HepG2 (cell line): ENCODE data around the gene KATNB1. TPM values are rescaled to one million over a fixed set of nuclear protein-coding genes. Genes with fewer than 3 reads are reported as not detected.

Source experiments
- ATAC-seq: fragments of 200-7000 bp; cut with Tn5 transposase; 3 replicates; pipeline ENCODE4 v1.9.1; 2020; ENCODE audit warnings: mild to moderate bottlenecking, moderate library complexity
- BruUV-seq: library from RNA; stranded (reverse); fragments of 400-500 nt; replicated peaks from 2 replicates; lab custom pipeline; 2021; lab: Mats Ljungman, UMichigan
- CTCF ChIA-PET: fragments of 300-600 bp; formaldehyde crosslinking; extraction: SDS; loops from one replicate; lab custom pipeline; 2021; ENCODE audit warnings: low total read pairs, inconsistent platforms, low intra/inter-chr PET ratio; lab: Yijun Ruan, JAX
- POLR2A ChIA-PET: fragments of 350-600 bp; sonication (Branson Sonifier 250); formaldehyde crosslinking; loops from one replicate; lab custom pipeline; 2020; ENCODE audit warnings: antibody characterized with exemption, inconsistent platforms; lab: Yijun Ruan, JAX
- DNase-seq: peaks from one replicate; pipeline ENCODE4 v3.0.0-alpha.2; 2015; ENCODE audit warnings: low spot score
- FAIRE-seq: peaks from 3 replicates; lab custom pipeline; 2011; peaks lifted over from hg19 to GRCh38; lab: Jason Lieb, UNC
- H2AFZ ChIP-seq: one replicate; pipeline ENCODE4 v1.6.1; 2011; ENCODE audit warnings: low read length, inconsistent platforms
- H3K27ac ChIP-seq: fragments of 300-600 bp; 3 replicates; pipeline ENCODE4 v1.8.0; 2011; ENCODE audit warnings: mixed run types, mild to moderate bottlenecking, mixed read lengths, low read length, inconsistent platforms; ENCODE audit not compliant: insufficient read depth; ENCODE audit errors: extremely low read length
- H3K27me3 ChIP-seq, 2 experiments: fragments of 200-600 bp in 1 of 2; 2 replicates in 1 of 2; 3 replicates in 1 of 2; pipeline versions ENCODE4 v1.6.0 to v1.8.0; 2011; ENCODE audit warnings: low read length in 2 of 2, mild to moderate bottlenecking in 2 of 2, moderate library complexity in 2 of 2, inconsistent platforms in 1 of 2; ENCODE audit not compliant: insufficient read depth in 2 of 2, control insufficient read depth in 1 of 2
- H3K36me3 ChIP-seq, 2 experiments: fragments of 200-600 bp in 1 of 2; replicated peaks in 1 of 2; 2 replicates in 1 of 2; 3 replicates in 1 of 2; pipeline versions ENCODE4 v1.5.1 to v1.8.0; 2011; ENCODE audit warnings: low read length in 2 of 2, inconsistent platforms in 1 of 2; ENCODE audit not compliant: insufficient read depth in 2 of 2, control insufficient read depth in 1 of 2
- H3K4me1 ChIP-seq: 2 replicates; pipeline ENCODE4 v1.5.1; 2012; ENCODE audit warnings: low read length, inconsistent platforms; ENCODE audit not compliant: insufficient read depth
- H3K4me2 ChIP-seq: 2 replicates; pipeline ENCODE4 v1.6.0; 2011; ENCODE audit warnings: low read depth, low read length, inconsistent platforms
- H3K4me3 ChIP-seq, 3 experiments: fragments of 200-600 bp in 1 of 3; sonication (generic), shearing (Covaris generic) in 1 of 3; replicated peaks in 1 of 3; 2 replicates each; pipeline ENCODE4 v1.5.1; 2011 to 2016; ENCODE audit warnings: low read length in 3 of 3, inconsistent platforms in 2 of 3, low read depth in 2 of 3, mild to moderate bottlenecking in 2 of 3, control low read depth in 1 of 3, mixed read lengths in 1 of 3; ENCODE audit not compliant: insufficient read depth in 1 of 3
- H3K79me2 ChIP-seq: one replicate; pipeline ENCODE4 v1.6.1; 2011; ENCODE audit warnings: low read length, inconsistent platforms; ENCODE audit not compliant: insufficient read depth
- H3K9ac ChIP-seq: 2 replicates; pipeline ENCODE4 v1.6.0; 2011; ENCODE audit warnings: mild to moderate bottlenecking, low read depth, low read length, inconsistent platforms; ENCODE audit not compliant: insufficient read depth
- H3K9me3 ChIP-seq: 2 replicates; pipeline ENCODE4 v1.5.1; 2012; ENCODE audit warnings: mild to moderate bottlenecking, low read length
- H4K20me1 ChIP-seq: 2 replicates; pipeline ENCODE4 v1.6.0; 2011; ENCODE audit warnings: inconsistent platforms, mild to moderate bottlenecking, low read length, moderate library complexity; ENCODE audit not compliant: insufficient read depth
- MEIS1 ChIP-seq: sonication (generic); formaldehyde crosslinking; IDR thresholded peaks from 2 replicates; pipeline ENCODE4 v1.9.0; 2021; ENCODE audit warnings: mild to moderate bottlenecking, missing genetic modification reagents, moderate library complexity, borderline replicate concordance
- ZNF281 ChIP-seq: sonication (generic); formaldehyde crosslinking; IDR thresholded peaks from 2 replicates; pipeline ENCODE4 v1.4.0; 2020; ENCODE audit warnings: missing genetic modification reagents, borderline replicate concordance
- ZNF30 ChIP-seq: sonication (generic); formaldehyde crosslinking; IDR thresholded peaks from 2 replicates; pipeline ENCODE4 v1.5.0; 2020; ENCODE audit warnings: mild to moderate bottlenecking, missing genetic modification reagents
- ZNF687 ChIP-seq: sonication (generic); formaldehyde crosslinking; IDR thresholded peaks from 2 replicates; pipeline ENCODE4 v1.5.1; 2020; ENCODE audit warnings: mild to moderate bottlenecking, missing genetic modification reagents, moderate library complexity
- ZNF776 ChIP-seq: sonication (generic); formaldehyde crosslinking; IDR thresholded peaks from 2 replicates; pipeline ENCODE4 v1.4.0; 2020; ENCODE audit warnings: mild to moderate bottlenecking, missing genetic modification reagents
- WGBS: methylation state at CpG from one replicate; pipeline ENCODE4 v1.1.6; 2017; ENCODE audit warnings: low lambda C conversion rate; 5-methylcytosine and 5-hydroxymethylcytosine counted together
- in situ Hi-C: cut with HindIII; loops from 2 replicates; pipeline ENCODE4 v1.10.0; 2017; ENCODE audit warnings: low pct_unique_long_range_greater_than_20kb; ENCODE audit not compliant: extremely low pct_ligation_motif_present
- intact Hi-C: fragments of 100-400 bp; cut with micrococcal nuclease; formaldehyde crosslinking; loops from one replicate; pipeline ENCODE4 v1.10.0; 2022; ENCODE audit not compliant: unreplicated experiment
- polyA plus RNA-seq, 8 experiments: library from polyadenylated mRNA; depleted of rRNA in 3 of 8; stranded (reverse) in 7 of 8; unstranded in 1 of 8; fragments of >200 nt; fragmentation: Illumina TruSeq in 4 of 8; extraction: Trizol in 4 of 8; gene quantifications; 2 replicates each; pipeline versions ENCODE4 v1.2.1 to v1.2.3, GENCODE V29; 2011 to 2016; ENCODE audit warnings: low read depth in 4 of 8, missing spikeins in 1 of 8, mixed read lengths in 1 of 8; ENCODE audit not compliant: insufficient read depth in 1 of 8
- total RNA-seq, 5 experiments: library from RNA; depleted of rRNA; stranded (reverse); fragments of >200 nt; fragmentation: Illumina TruSeq; extraction: Trizol; gene quantifications; 2 replicates each; pipeline ENCODE4 v1.2.3, GENCODE V29; 2016; ENCODE audit warnings: low read depth in 1 of 5

Gene KATNB1
- total and polyA plus RNA-seq, 2 of the 13 experiments (the other 11 are each of a cell fraction or from before 2014, with no cell fraction given): 31.5 to 43.5 TPM

GRCh38 chr16:57786632-57787518 lies 51.3 kb downstream of the KATNB1 start:
- no peaks in the 10 kb centered on the region for H3K79me2 ChIP-seq
- BruUV-seq: no TSS peak
- no peak overlapping the region for H3K4me3 ChIP-seq
- no peak overlapping the region for H3K27ac ChIP-seq
- no peak overlapping the region for H2AFZ ChIP-seq
- no peaks in the 10 kb centered on the region for H4K20me1 ChIP-seq
- ChIA-PET CTCF (no interaction called here), POLR2A (interaction anchor here (8.1 kb wide), 1 partner anchor 12 kb away, joined by 141 read pairs; the partner anchor contains the start of gene KIFC3)
- intact Hi-C loops: no loop called here
- H3K27me3 ChIP-seq: no peaks in the 10 kb centered on the region
- WGBS: 94% methylated on average over 16 of the region's 26 CpGs
- H3K4me1 ChIP-seq: peaks cover 37% of the 10 kb centered on the region
- H3K4me2 ChIP-seq: no peak overlapping the region
- in situ Hi-C loops: no loop called here
- no peak overlapping the region for H3K9ac ChIP-seq
- peaks cover 24 to 49% of the 10 kb centered on the region in 2 experiments for H3K36me3 ChIP-seq
- H3K9me3 ChIP-seq: no peaks in the 10 kb centered on the region
- DNase-seq (no peak), FAIRE-seq (no peak), ATAC-seq (no peak)
- TF ChIP-seq MEIS1 (no peak), ZNF687 (CRISPR knock-in tag) (peak; percentile 18; the same call in 1 of the 2 replicates), ZNF30 (no peak), ZNF281 (CRISPR knock-in tag) (no peak), ZNF776 (0 out of 2 replicates have a peak, but pooled peaks have one; percentile 23)
